ENCODE results near the gene RORC. TPM values are rescaled to one million over a fixed set of nuclear protein-coding genes. Genes with fewer than 3 reads are reported as not detected.

Gene RORC
- total RNA-seq, 1 donor from 2014 or later = not detected

GRCh38 chr1:151871284-151872030 lies 39.9 kb upstream of the RORC start:
- Histone ChIP-seq H3K4me3 (ENCODE audit: insufficient read depth, low read depth, low read length) (no peak overlapping the region), H3K9ac (ENCODE audit: low read length) (no peak overlapping the region), H2AFZ (ENCODE audit: low read depth, low read length) (no peak overlapping the region), H3K4me1 (ENCODE audit: insufficient read depth, low read length) (no peaks in the 10 kb centered on the region), H3K27me3 (ENCODE audit: insufficient read depth, low read length) (no peaks in the 10 kb centered on the region), H3K36me3 (ENCODE audit: insufficient read depth, low read length) (peaks cover 6% of the 10 kb centered on the region), H3K27ac (ENCODE audit: low read depth, low read length) (no peak overlapping the region), H3K9me3 (ENCODE audit: insufficient read depth, low read depth, low read length) (no peaks in the 10 kb centered on the region), H3K4me2 (ENCODE audit: low read length) (no peak overlapping the region), H4K20me1 (ENCODE audit: insufficient read depth, low read length) (no peaks in the 10 kb centered on the region), H3K79me2 (ENCODE audit: insufficient read depth, low read length) (no peaks in the 10 kb centered on the region)
- TF ChIP-seq CTCF (IDR thresholded peaks at IDR 0.05; ENCODE audit: insufficient read depth, low read depth, low read length) (no peak), EZH2 (IDR thresholded peaks at IDR 0.05; ENCODE audit: insufficient read depth, low read length) (no peak)
- Mint-ChIP-seq H3K4me1 (ENCODE audit: low read depth, unreplicated experiment) (peaks cover 6% of the 10 kb centered on the region), H3K9me3 (ENCODE audit: unreplicated experiment) (peaks cover 2% of the 10 kb centered on the region), H3K27me3 (ENCODE audit: low read depth, unreplicated experiment) (no peaks in the 10 kb centered on the region), H3K27ac (ENCODE audit: unreplicated experiment) (no peak overlapping the region), H3K36me3 (ENCODE audit: low read depth, unreplicated experiment) (peaks cover 12% of the 10 kb centered on the region), H3K4me3 (ENCODE audit: unreplicated experiment) (no peak overlapping the region)
- FAIRE-seq (no peak), DNase-seq (ENCODE audit: low read depth) (no peak)

GRCh38 chr1:151868486-151868885 lies 36.9 kb upstream of the RORC start:
- Histone ChIP-seq H3K27me3 (ENCODE audit: insufficient read depth, low read length) (no peaks in the 10 kb centered on the region), H3K9me3 (ENCODE audit: insufficient read depth, low read depth, low read length) (no peaks in the 10 kb centered on the region), H4K20me1 (ENCODE audit: insufficient read depth, low read length) (no peaks in the 10 kb centered on the region), H3K4me1 (ENCODE audit: insufficient read depth, low read length) (no peaks in the 10 kb centered on the region), H3K27ac (ENCODE audit: low read depth, low read length) (no peak overlapping the region), H2AFZ (ENCODE audit: low read depth, low read length) (no peak overlapping the region), H3K9ac (ENCODE audit: low read length) (no peak overlapping the region), H3K36me3 (ENCODE audit: insufficient read depth, low read length) (no peaks in the 10 kb centered on the region), H3K4me3 (ENCODE audit: insufficient read depth, low read depth, low read length) (no peak overlapping the region), H3K79me2 (ENCODE audit: insufficient read depth, low read length) (no peaks in the 10 kb centered on the region), H3K4me2 (ENCODE audit: low read length) (no peak overlapping the region)
- no peak overlapping the region for H3K4me3 Mint-ChIP-seq (ENCODE audit: unreplicated experiment)
- no peak overlapping the region for H3K27ac Mint-ChIP-seq (ENCODE audit: unreplicated experiment)
- FAIRE-seq (no peak), DNase-seq (ENCODE audit: low read depth) (no peak)
- no peaks in the 10 kb centered on the region for H3K9me3 Mint-ChIP-seq (ENCODE audit: unreplicated experiment)
- peaks cover 6% of the 10 kb centered on the region for H3K4me1 Mint-ChIP-seq (ENCODE audit: low read depth, unreplicated experiment)
- TF ChIP-seq EZH2 (IDR thresholded peaks at IDR 0.05; ENCODE audit: insufficient read depth, low read length) (no peak), CTCF (IDR thresholded peaks at IDR 0.05; ENCODE audit: insufficient read depth, low read depth, low read length) (no peak)
- peaks cover 4% of the 10 kb centered on the region for H3K27me3 Mint-ChIP-seq (ENCODE audit: low read depth, unreplicated experiment)
- H3K36me3 Mint-ChIP-seq (ENCODE audit: low read depth, unreplicated experiment) = peaks cover 4% of the 10 kb centered on the region

- Mint-ChIP-seq H3K9me3 (ENCODE audit: unreplicated experiment) (no peaks in the 10 kb centered on the region), H3K4me3 (ENCODE audit: unreplicated experiment) (no peak overlapping the region), H3K27ac (ENCODE audit: unreplicated experiment) (no peak overlapping the region), H3K27me3 (ENCODE audit: low read depth, unreplicated experiment) (peaks cover 4% of the 10 kb centered on the region), H3K4me1 (ENCODE audit: low read depth, unreplicated experiment) (peaks cover 7% of the 10 kb centered on the region), H3K36me3 (ENCODE audit: low read depth, unreplicated experiment) (peaks cover 4% of the 10 kb centered on the region)
- no peak for TF ChIP-seq EZH2 (IDR thresholded peaks at IDR 0.05; ENCODE audit: insufficient read depth, low read length)
- no peak for TF ChIP-seq CTCF (IDR thresholded peaks at IDR 0.05; ENCODE audit: insufficient read depth, low read depth, low read length)
- no peaks in the 10 kb centered on the region for H3K4me1 ChIP-seq (ENCODE audit: insufficient read depth, low read length)
- no peak for FAIRE-seq
- no peaks in the 10 kb centered on the region for H3K9me3 ChIP-seq (ENCODE audit: insufficient read depth, low read depth, low read length)
- H3K27me3 ChIP-seq (ENCODE audit: insufficient read depth, low read length) = no peaks in the 10 kb centered on the region
- H3K27ac ChIP-seq (ENCODE audit: low read depth, low read length) = no peak overlapping the region
- no peaks in the 10 kb centered on the region for H3K36me3 ChIP-seq (ENCODE audit: insufficient read depth, low read length)
- no peak overlapping the region for H3K9ac ChIP-seq (ENCODE audit: low read length)
- H3K79me2 ChIP-seq (ENCODE audit: insufficient read depth, low read length) = no peaks in the 10 kb centered on the region
- no peak overlapping the region for H3K4me2 ChIP-seq (ENCODE audit: low read length)
- H4K20me1 ChIP-seq (ENCODE audit: insufficient read depth, low read length) = no peaks in the 10 kb centered on the region
- no peak overlapping the region for H3K4me3 ChIP-seq (ENCODE audit: insufficient read depth, low read depth, low read length)
- DNase-seq (ENCODE audit: low read depth) = peak; percentile 39
- H2AFZ ChIP-seq (ENCODE audit: low read depth, low read length) = no peak overlapping the region
Measured at GRCh38 chr1:151867765-151868411, 36.3 kb upstream of the RORC start.
